K562 (cell line): Measurements from ENCODE around the gene DKC1. TPM values are rescaled to one million over a fixed set of nuclear protein-coding genes. Genes with fewer than 3 reads are reported as not detected.

Experiments used
- ATAC-seq: fragments of 200-7000 bp; cut with Tn5 transposase; 3 replicates; pipeline ENCODE4 v1.9.1; 2020; ENCODE audit warnings: moderate library complexity
- BruUV-seq: library from RNA; stranded (reverse); fragments of 400-500 nt; replicated peaks from 2 replicates; lab custom pipeline; 2021; lab: Mats Ljungman, UMichigan
- CTCF ChIA-PET: fragments of 300-600 bp; formaldehyde crosslinking; extraction: SDS; loops from one replicate; lab custom pipeline; 2021; ENCODE audit warnings: low intra/inter-chr PET ratio; lab: Yijun Ruan, JAX
- POLR2A ChIA-PET: fragments of 300-600, 350-650 bp; sonication (Branson Sonifier 250); formaldehyde crosslinking; extraction: SDS; loops from one replicate; lab custom pipeline; 2021; ENCODE audit warnings: antibody characterized with exemption, inconsistent platforms; lab: Yijun Ruan, JAX
- DNase-seq, 4 experiments: peaks; one replicate each; pipeline versions ENCODE4 v3.0.0 to v3.0.0-alpha.2; 2011 to 2018; ENCODE audit warnings: low spot score in 3 of 4, mixed read lengths in 3 of 4; ENCODE audit errors: extremely low read depth in 1 of 4
- FAIRE-seq: peaks from 2 replicates; lab custom pipeline; 2011; peaks lifted over from hg19 to GRCh38; lab: Jason Lieb, UNC
- H2AFZ ChIP-seq: 2 replicates; pipeline ENCODE4 v1.6.0; 2011; ENCODE audit warnings: low read depth, low read length, control low read depth, inconsistent platforms
- H3K27ac ChIP-seq: fragments of 200-600 bp; 3 replicates; pipeline ENCODE4 v1.8.0; 2011; ENCODE audit warnings: low read depth, mild to moderate bottlenecking, control low read depth, inconsistent platforms, low read length, moderate library complexity, mixed read lengths; ENCODE audit errors: extremely low read depth
- H3K27me3 ChIP-seq, 2 experiments: fragments of 300-600 bp in 1 of 2; 2 replicates in 1 of 2; 3 replicates in 1 of 2; pipeline versions ENCODE4 v1.6.0 to v1.8.0; 2011; ENCODE audit warnings: inconsistent platforms in 2 of 2, low read length in 2 of 2, mild to moderate bottlenecking in 1 of 2, mixed read lengths in 1 of 2, moderate library complexity in 1 of 2; ENCODE audit not compliant: control insufficient read depth in 2 of 2, insufficient read depth in 2 of 2
- H3K36me3 ChIP-seq: fragments of 300-600 bp; 3 replicates; pipeline ENCODE4 v1.8.0; 2011; ENCODE audit warnings: mild to moderate bottlenecking, low read length, inconsistent platforms; ENCODE audit not compliant: control insufficient read depth, insufficient read depth
- H3K4me1 ChIP-seq, 2 experiments: fragments of 200-600 bp in 1 of 2; replicated peaks in 1 of 2; 2 replicates in 1 of 2; 3 replicates in 1 of 2; pipeline versions ENCODE4 v1.5.1 to v1.8.0; 2011; ENCODE audit warnings: inconsistent platforms in 2 of 2, low read length in 2 of 2, mild to moderate bottlenecking in 1 of 2, mixed read lengths in 1 of 2, moderate library complexity in 1 of 2; ENCODE audit not compliant: control insufficient read depth in 2 of 2, insufficient read depth in 2 of 2
- H3K4me2 ChIP-seq: 2 replicates; pipeline ENCODE4 v1.6.1; 2011; ENCODE audit warnings: low read length, control low read depth, inconsistent platforms, mixed read lengths; ENCODE audit not compliant: insufficient read depth
- H3K4me3 ChIP-seq: fragments of 200-600 bp; sonication (generic), shearing (Covaris generic); 2 replicates; pipeline ENCODE4 v1.5.1; 2016; ENCODE audit warnings: control low read depth, inconsistent platforms
- H3K79me2 ChIP-seq: fragments of 200-600 bp; 3 replicates; pipeline ENCODE4 v1.8.0; 2011; ENCODE audit warnings: low read length, inconsistent platforms; ENCODE audit not compliant: control insufficient read depth, insufficient read depth
- H3K9ac ChIP-seq, 2 experiments: 2 replicates each; pipeline versions ENCODE4 v1.6.0 to v1.6.1; 2011; ENCODE audit warnings: low read depth in 2 of 2, low read length in 2 of 2, control low read depth in 1 of 2, inconsistent platforms in 1 of 2, mild to moderate bottlenecking in 1 of 2, mixed read lengths in 1 of 2; ENCODE audit not compliant: insufficient read depth in 1 of 2
- H3K9me1 ChIP-seq: one replicate; pipeline ENCODE4 v1.6.0; 2011; ENCODE audit warnings: inconsistent platforms, mild to moderate bottlenecking, low read length, moderate library complexity; ENCODE audit not compliant: control insufficient read depth, insufficient read depth
- H3K9me3 ChIP-seq: replicated peaks from 2 replicates; pipeline ENCODE4 v1.5.1; 2011; ENCODE audit warnings: low read depth, low read length, inconsistent platforms; ENCODE audit not compliant: control insufficient read depth, insufficient read depth
- H4K20me1 ChIP-seq: replicated peaks from 2 replicates; pipeline ENCODE4 v1.6.1; 2011; ENCODE audit warnings: low read length, inconsistent platforms, mixed read lengths; ENCODE audit not compliant: control insufficient read depth, insufficient read depth
- AFF1 ChIP-seq, 2 experiments: fragments of 450-650 bp; IDR thresholded peaks; 2 replicates each; pipeline ENCODE4 v1.6.1; 2018; ENCODE audit warnings: mild to moderate bottlenecking in 2 of 2, low read depth in 1 of 2; ENCODE audit not compliant: partially characterized antibody in 2 of 2
- ATF3 ChIP-seq, 2 experiments: fragments of 450-650 bp in 1 of 2; sonication (generic) in 1 of 2; formaldehyde crosslinking in 1 of 2; IDR thresholded peaks in 1 of 2; conservative IDR thresholded peaks in 1 of 2; 2 replicates each; pipeline versions ENCODE4 v1.6.1 to v1.8.1; 2016 to 2023; ENCODE audit warnings: mild to moderate bottlenecking in 2 of 2, moderate library complexity in 2 of 2, inconsistent platforms in 1 of 2, missing genetic modification reagents in 1 of 2
- ATF7 ChIP-seq: fragments of 450-650 bp; IDR thresholded peaks from 2 replicates; pipeline ENCODE4 v1.7.1; 2014; ENCODE audit warnings: mild to moderate bottlenecking, moderate library complexity
- CEBPG ChIP-seq, 3 experiments: fragments of 200-800 bp in 1 of 3; sonication (Bioruptor generic) in 1 of 3; sonication (generic) in 1 of 3; formaldehyde crosslinking in 1 of 3; IDR thresholded peaks in 2 of 3; conservative IDR thresholded peaks in 1 of 3; 2 replicates each; pipeline versions ENCODE4 v1.6.1 to v1.8.0; 2016 to 2022; ENCODE audit warnings: missing compliant biosample characterization in 2 of 3, missing genetic modification characterization in 2 of 3, mild to moderate bottlenecking in 1 of 3, missing genetic modification reagents in 1 of 3
- KLF13 ChIP-seq: fragments of 450-650 bp; IDR thresholded peaks from 2 replicates; pipeline ENCODE4 v1.6.1; 2016; ENCODE audit warnings: missing genetic modification characterization, low read depth, mild to moderate bottlenecking, missing compliant biosample characterization, moderate library complexity, borderline replicate concordance
- MNT ChIP-seq, 2 experiments: fragments of 450-650 bp; conservative IDR thresholded peaks; 2 replicates each; pipeline ENCODE4 v1.6.1; 2017; ENCODE audit warnings: mild to moderate bottlenecking in 2 of 2, moderate library complexity in 2 of 2
- SMARCC2 ChIP-seq: fragments of 450-650 bp; IDR thresholded peaks from 2 replicates; pipeline ENCODE4 v1.6.1; 2017; ENCODE audit warnings: antibody characterized with exemption, moderate library complexity, mild to moderate bottlenecking, low read depth
- ZBTB2 ChIP-seq: fragments of 450-650 bp; IDR thresholded peaks from 2 replicates; pipeline ENCODE4 v1.6.1; 2016; ENCODE audit warnings: antibody characterized with exemption
- ZKSCAN3 ChIP-seq: fragments of 250-450 bp; sonication (Bioruptor Pico); IDR thresholded peaks from 2 replicates; pipeline ENCODE4 v1.4.0; 2020
- ZNF311 ChIP-seq: fragments of 250-450 bp; sonication (Bioruptor Pico); IDR thresholded peaks from 2 replicates; pipeline ENCODE4 v1.4.0; 2020; ENCODE audit warnings: mild to moderate bottlenecking, moderate library complexity
- ZNF75A ChIP-seq: fragments of 450-650 bp; formaldehyde crosslinking; IDR thresholded peaks from 2 replicates; pipeline ENCODE4 v1.4.0; 2020; ENCODE audit warnings: mild to moderate bottlenecking
- WGBS: fragments of 100-300 bp; shearing (Covaris generic); methylation state at CpG from one replicate; pipeline ENCODE4 v1.1.6; 2016; ENCODE audit warnings: low coverage, mixed read lengths; ENCODE audit not compliant: insufficient coverage; ENCODE audit errors: missing lambda C conversion rate; 5-methylcytosine and 5-hydroxymethylcytosine counted together
- in situ Hi-C: fragments of 300-500 bp; cut with MboI; formaldehyde crosslinking; loops from 4 replicates; pipeline ENCODE4 v1.15.0; 2018; ENCODE audit warnings: inconsistent platforms, mixed read lengths
- intact Hi-C: fragments of 100-400 bp; cut with micrococcal nuclease; formaldehyde crosslinking; loops from 2 replicates; pipeline ENCODE4 v1.14.2; 2022
- polyA plus RNA-seq, 8 experiments: library from polyadenylated mRNA; depleted of rRNA in 4 of 8; stranded (reverse) in 5 of 8; unstranded in 3 of 8; fragments of >200 nt; fragmentation: Nextera tagmentation in 2 of 8; fragmentation: Illumina TruSeq in 1 of 8; extraction: Ambion mirVana in 2 of 8; extraction: Trizol in 1 of 8; gene quantifications; 2 replicates each; pipeline versions ENCODE4 v1.2.1 to v1.2.3, GENCODE V29; 2011 to 2014; ENCODE audit warnings: inconsistent platforms in 1 of 8, missing spikeins in 1 of 8
- total RNA-seq, 7 experiments: library from RNA; depleted of rRNA in 6 of 7; stranded (reverse); fragments of >200 nt in 6 of 7; fragmentation: Illumina TruSeq in 2 of 7; extraction: Trizol in 2 of 7; gene quantifications; 2 replicates each; pipeline versions ENCODE4 v1.2.1 to v1.2.3, GENCODE V29; 2011 to 2021; ENCODE audit warnings: low replicate concordance in 1 of 7

The DKC1 gene
- total and polyA plus RNA-seq, 9 of the 15 experiments (the other 6 are each of a cell fraction or from before 2014, with no cell fraction given), result 205 to 313 (median 219) TPM

- ATAC-seq, result no peak
- peaks cover 4 to 14% of the 10 kb centered on the region in 2 experiments for H3K4me1 ChIP-seq
- DNase-seq, result no peak
- FAIRE-seq, result peak; percentile 15
- whole genome bisulfite sequencing, result 5% methylated on average over 8 of the region's 13 CpGs
- H3K9me3 ChIP-seq, result 0 out of 2 replicates have a peak, but pooled peaks cover 6% of the 10 kb centered on the region
- in situ Hi-C loops, result no loop called here
- H3K36me3 ChIP-seq, result peaks cover 28% of the 10 kb centered on the region
- peaks cover 53% of the 10 kb centered on the region for H3K79me2 ChIP-seq
- peak overlapping the region; percentile 43 for H2AFZ ChIP-seq
- H3K27me3 ChIP-seq, result no peaks in the 10 kb centered on the region
- TSS peak; percentile 90 for BruUV-seq
- intact Hi-C loops, result loop anchor here (2.0 kb wide), 1 partner anchor 35 kb away; no protein-coding TSS in a partner anchor
- peak overlapping the region; percentile 80 for H3K27ac ChIP-seq
- H3K4me3 ChIP-seq, result peak overlapping the region; percentile 89
- no peaks in the 10 kb centered on the region for H3K9me1 ChIP-seq
- peak overlapping the region; percentile 86 for H3K4me2 ChIP-seq
- ChIA-PET POLR2A (interaction anchor here (0.5 to 2.7 kb wide), 6 partner anchors 9 to 74 kb away, joined by 3 to 23 read pairs (median 4); no protein-coding TSS in a partner anchor), CTCF (no interaction called here)
- 0 out of 2 replicates have a peak, but pooled peaks cover 12% of the 10 kb centered on the region for H4K20me1 ChIP-seq
- peak overlapping the region; percentile 78 to 91 for H3K9ac ChIP-seq
- TF ChIP-seq KLF13 (tag) (0 out of 2 replicates have a peak, but pooled peaks have one; percentile 31), ZNF75A (CRISPR knock-in tag) (no peak), ATF3 (IDR thresholded peaks at IDR 0.05) (peak; percentile 65), ATF3 (CRISPR knock-in tag; conservative IDR thresholded peaks at IDR 0.05) (no peak), MNT (conservative IDR thresholded peaks at IDR 0.05) (0 out of 4 replicates have a peak, but pooled peaks of 1 of the 2 experiments have one; percentile 8), SMARCC2 (0 out of 2 replicates have a peak, but pooled peaks have one; percentile 26), ZBTB2 (peak; percentile 22; the same call in 1 of the 2 replicates), ATF7 (0 out of 2 replicates have a peak, but pooled peaks have one; percentile 12), AFF1 (IDR thresholded peaks at IDR 0.05; ENCODE audit: low read depth in 1 of 2, partially characterized antibody in 2 of 2) (peak in 1 of 2 experiments; percentile 40), ZNF311 (CRISPR knock-in tag) (no peak), CEBPG (CRISPR knock-in tag; IDR thresholded peaks at IDR 0.05) (no peak), CEBPG (tag; conservative IDR thresholded peaks at IDR 0.05 in 1 of 2, IDR thresholded peaks at IDR 0.05 in 1 of 2) (peak; percentile 56 to 74), ZKSCAN3 (CRISPR knock-in tag) (no peak)
Observed at GRCh38 chrX:154805696-154806091, 43.0 kb downstream of the DKC1 start.
